ENCODE measurements around the gene KRTAP21-1.
"Not testable (repeated sequence)": the region's sequence is repeated elsewhere in the genome, so short reads cannot be mapped to it uniquely, and the experiment has no call there.

Gene KRTAP21-1

DNA sequence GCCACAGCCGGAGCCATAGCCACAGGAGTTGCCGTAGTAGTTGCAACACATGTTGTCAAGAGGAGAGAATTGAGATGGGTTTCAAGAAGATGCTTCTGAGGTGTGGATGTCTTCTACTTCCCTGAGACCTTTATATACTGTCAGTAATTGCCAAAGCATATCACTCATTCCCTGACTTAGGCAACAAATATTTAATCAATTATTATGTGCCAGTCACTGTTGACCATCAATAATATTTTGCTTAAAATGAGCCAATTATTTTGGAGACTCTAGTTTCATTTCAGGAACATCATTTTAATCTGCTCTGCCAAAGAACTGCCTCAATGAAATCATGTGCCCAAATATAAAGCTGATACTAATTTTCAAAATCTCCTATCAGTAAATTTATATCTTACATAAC, at the start of gene KRTAP21-1:
KRTAP21-1 (minus strand) TSS at position 101 of the 400 bp plus-strand sequence; CDS start at position 51, 50 bp downstream.
- not testable (repeated sequence) for H3K4me3 ChIP-seq (ENCODE audit: low read depth, low read length); DNase-seq (ENCODE audit: low read depth)

DNA sequence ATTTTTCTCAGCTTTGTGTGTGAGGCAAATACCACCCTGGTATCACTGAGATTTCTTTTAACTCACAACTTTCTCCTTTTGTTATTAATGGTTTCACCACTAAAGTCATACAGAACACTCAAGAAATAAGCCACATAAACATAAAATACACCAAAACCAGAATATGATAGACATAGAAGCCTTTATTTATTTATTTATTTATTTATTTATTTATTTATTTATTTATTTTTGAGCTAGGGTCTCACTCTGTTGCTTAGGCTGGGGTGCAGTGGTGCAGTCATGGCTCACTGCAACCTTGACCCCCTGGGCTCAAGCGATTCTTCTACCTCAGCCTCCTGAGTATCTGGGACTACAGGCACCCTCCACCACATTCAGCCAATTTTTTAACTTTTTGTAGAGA, 45.4 kb upstream of the KRTAP21-1 start:
- no peak for DNase-seq (ENCODE audit: low read depth)
- H3K4me3 ChIP-seq (ENCODE audit: low read depth, low read length): no peak overlapping the region
- TF ChIP-seq, protein P1, sequence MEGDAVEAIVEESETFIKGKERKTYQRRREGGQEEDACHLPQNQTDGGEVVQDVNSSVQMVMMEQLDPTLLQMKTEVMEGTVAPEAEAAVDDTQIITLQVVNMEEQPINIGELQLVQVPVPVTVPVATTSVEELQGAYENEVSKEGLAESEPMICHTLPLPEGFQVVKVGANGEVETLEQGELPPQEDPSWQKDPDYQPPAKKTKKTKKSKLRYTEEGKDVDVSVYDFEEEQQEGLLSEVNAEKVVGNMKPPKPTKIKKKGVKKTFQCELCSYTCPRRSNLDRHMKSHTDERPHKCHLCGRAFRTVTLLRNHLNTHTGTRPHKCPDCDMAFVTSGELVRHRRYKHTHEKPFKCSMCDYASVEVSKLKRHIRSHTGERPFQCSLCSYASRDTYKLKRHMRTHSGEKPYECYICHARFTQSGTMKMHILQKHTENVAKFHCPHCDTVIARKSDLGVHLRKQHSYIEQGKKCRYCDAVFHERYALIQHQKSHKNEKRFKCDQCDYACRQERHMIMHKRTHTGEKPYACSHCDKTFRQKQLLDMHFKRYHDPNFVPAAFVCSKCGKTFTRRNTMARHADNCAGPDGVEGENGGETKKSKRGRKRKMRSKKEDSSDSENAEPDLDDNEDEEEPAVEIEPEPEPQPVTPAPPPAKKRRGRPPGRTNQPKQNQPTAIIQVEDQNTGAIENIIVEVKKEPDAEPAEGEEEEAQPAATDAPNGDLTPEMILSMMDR (IDR thresholded peaks at IDR 0.05; ENCODE audit: low read depth, low read length, missing control alignments): no peak

DNA sequence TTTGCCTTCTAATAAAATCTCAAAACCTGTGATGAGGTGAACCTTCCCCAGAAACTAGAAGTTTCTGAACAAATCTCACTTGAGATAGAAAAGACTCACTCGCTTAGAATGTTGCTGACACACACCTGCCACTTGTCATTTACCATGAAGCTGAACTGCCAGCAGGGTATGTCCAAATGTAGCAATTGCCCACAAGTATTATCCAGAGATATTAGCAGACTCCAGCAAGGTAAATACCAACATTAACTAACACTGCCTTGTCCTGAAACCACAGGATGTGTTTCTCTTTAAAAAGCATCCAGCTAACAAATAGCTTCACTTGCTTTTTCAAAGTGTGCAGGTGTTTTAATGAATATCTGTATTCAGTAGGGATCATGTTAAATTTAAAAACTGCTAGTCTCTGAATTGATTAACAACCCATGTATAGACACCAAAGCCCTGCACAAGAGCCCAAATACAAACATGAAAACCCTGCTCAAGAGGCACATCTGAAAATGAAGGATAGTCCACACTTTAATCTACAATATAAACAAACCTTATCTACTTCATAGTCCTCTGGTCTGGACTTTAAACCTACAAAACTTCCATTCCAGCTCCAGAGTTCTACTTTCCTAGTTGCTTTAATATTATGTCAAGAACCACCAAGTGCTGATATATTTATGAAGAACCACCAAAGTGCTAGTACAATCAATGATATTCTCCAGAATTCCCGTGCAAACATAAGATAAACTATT, 38.5 kb upstream of the KRTAP21-1 start:
- H3K4me3 ChIP-seq (ENCODE audit: low read depth, low read length): no peak overlapping the region
- TF ChIP-seq, protein P1 (IDR thresholded peaks at IDR 0.05; ENCODE audit: low read depth, low read length, missing control alignments): no peak
- no peak for DNase-seq (ENCODE audit: low read depth)

DNA sequence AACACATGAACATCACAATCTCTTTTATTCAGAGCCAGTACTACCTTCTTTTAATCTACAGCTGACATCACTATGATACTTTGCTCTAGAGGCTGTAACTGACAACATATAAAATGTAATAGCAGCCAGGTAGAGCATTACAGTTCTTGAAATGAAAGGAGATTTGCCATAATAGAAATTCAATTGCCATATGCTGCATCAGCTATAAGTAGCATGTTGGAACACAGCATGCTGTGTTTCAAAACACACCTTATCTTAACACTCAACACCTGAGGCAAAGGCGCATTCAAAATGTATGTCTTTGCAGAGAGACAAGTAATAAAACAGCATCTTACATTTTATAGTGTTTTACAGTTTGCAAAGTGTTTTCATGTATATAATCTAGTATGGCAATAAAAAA, 24.0 kb upstream of the KRTAP21-1 start:
- no peak overlapping the region for H3K4me3 ChIP-seq (ENCODE audit: low read depth, low read length)
- TF ChIP-seq, protein P1 (IDR thresholded peaks at IDR 0.05; ENCODE audit: low read depth, low read length, missing control alignments): no peak
- DNase-seq (ENCODE audit: low read depth): no peak

DNA sequence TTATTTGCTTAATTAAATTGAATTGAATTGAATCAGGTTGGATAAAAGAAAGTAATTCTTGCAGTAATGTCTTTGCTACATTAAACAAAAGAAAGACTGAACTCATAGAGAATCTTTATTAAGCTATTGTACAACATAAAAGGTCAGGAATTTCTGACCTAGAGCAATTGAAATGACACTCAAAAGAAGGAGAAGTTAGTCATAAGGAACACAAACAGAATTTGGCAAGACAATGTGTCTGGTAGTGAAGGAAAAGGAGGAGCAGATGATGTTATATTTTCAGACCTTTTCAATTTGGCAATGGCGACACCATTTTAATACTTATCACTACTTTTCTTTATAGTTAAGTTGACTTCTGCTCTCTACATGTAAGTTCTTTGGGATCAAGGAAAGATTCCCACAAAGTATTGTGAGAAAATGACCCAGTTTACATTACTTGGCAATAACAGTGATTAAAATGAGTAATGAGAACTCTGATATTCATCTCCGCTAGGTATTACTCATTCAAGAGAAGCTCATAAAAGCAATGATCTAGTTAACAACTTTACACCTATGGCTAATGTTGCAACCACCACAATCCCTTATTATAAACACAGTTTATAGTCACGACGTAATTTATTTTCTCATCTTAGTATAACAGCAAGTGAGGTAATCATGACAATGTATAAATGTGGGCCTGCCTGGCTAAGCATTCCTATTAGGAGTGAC, 14.7 kb upstream of the KRTAP21-1 start:
- no peak overlapping the region for H3K4me3 ChIP-seq (ENCODE audit: low read depth, low read length)
- TF ChIP-seq, protein P1 (IDR thresholded peaks at IDR 0.05; ENCODE audit: low read depth, low read length, missing control alignments): no peak
- no peak for DNase-seq (ENCODE audit: low read depth)

DNA sequence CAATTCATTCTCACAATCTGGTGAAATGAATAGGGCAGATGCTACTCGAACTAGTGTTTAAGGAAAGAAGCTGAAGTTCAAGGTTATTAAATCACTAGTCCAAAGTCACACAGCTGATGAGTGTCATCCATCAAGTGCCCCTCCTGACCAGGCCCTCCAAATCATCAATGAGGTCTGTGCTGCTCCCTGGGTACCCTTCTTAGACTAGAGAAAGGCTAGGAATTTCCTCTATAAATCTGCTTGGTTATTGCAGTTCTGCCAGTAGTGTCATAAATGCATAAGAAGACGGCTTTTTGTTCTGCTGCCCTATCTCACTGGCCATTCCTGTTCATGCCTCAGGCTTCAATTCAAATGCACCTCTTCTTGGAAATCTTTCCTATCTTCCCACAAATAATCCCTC, 5.5 kb upstream of the KRTAP21-1 start:
- TF ChIP-seq, protein P1 (IDR thresholded peaks at IDR 0.05; ENCODE audit: low read depth, low read length, missing control alignments): no peak
- no peak overlapping the region for H3K4me3 ChIP-seq (ENCODE audit: low read depth, low read length)
- no peak for DNase-seq (ENCODE audit: low read depth)

DNA sequence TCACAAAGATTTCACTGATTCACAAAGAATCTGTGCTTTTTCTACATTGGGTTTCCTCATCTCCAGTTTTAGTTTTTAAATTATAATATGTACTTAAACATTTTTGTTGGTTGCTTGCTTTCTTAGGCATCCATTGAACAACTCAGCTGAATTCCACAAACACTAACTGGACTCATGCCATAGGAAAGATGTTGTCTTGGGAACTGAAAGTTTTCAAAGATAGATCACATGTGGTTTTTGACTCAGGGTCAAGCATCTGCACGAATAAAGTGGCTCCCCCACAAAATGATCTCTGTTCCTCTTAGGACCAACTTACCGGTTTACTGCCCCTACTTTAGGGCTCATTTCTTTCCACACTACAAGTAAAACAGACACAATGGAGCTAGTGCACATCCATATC, 3.1 kb upstream of the KRTAP21-1 start:
- no peak for DNase-seq (ENCODE audit: low read depth)
- H3K4me3 ChIP-seq (ENCODE audit: low read depth, low read length): no peak overlapping the region
- TF ChIP-seq, protein P1 (IDR thresholded peaks at IDR 0.05; ENCODE audit: low read depth, low read length, missing control alignments): no peak
